Measurements from ENCODE around the gene NECAB2. TPM values are rescaled to one million over a fixed set of nuclear protein-coding genes. Genes with fewer than 3 reads are reported as not detected.

The NECAB2 gene
- total RNA-seq, 1 donor from 2014 or later, result not detected

DNA sequence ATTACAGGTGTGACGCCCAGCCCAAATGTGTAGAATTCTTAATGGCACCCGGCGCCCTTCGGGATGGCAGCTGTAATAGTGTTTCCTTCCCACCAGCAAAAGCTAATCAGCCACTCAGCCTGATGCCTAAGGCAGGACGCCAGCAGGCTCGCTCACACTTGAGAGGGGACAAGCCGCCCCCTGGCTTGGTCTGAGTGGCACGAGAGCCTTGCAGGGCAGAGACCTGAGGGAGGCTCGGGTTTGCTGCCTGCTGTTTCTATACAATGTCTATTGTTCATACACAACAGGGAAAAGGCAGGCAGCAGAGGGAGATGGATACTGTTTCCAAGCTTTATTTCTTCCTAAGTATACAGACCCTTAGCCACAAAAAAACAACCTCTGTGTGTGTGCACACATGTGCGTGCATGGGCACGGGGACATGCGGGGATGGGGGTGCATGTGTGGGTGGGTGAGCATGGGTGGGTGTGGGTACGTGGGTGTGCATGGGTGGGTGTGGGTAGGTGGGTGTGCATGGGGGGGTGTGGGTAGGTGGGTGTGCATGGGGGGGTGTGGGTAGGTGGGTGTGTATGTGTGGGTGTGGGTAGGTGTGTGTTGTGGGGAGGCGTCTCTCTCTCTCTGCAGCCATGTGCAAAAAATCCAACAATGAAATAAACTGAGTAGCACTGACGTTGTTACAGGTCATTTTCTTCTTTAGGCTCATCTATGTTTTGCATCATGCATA lies 64.6 kb downstream of the NECAB2 start:
- DNase-seq, result no peak
- Mint-ChIP-seq H3K27me3 (peaks cover 22% of the 10 kb centered on the region), H3K4me1 (peaks cover 5% of the 10 kb centered on the region), H3K36me3 (ENCODE audit: low read depth) (no peaks in the 10 kb centered on the region), H3K9me3 (peaks cover 3% of the 10 kb centered on the region), H3K4me3 (no peak overlapping the region), H3K27ac (no peak overlapping the region)
- no peak for ATAC-seq (ENCODE audit: low read depth)
- ChIA-PET POLR2A (no interaction called here), CTCF (no interaction called here)
- TF ChIP-seq, protein P1, sequence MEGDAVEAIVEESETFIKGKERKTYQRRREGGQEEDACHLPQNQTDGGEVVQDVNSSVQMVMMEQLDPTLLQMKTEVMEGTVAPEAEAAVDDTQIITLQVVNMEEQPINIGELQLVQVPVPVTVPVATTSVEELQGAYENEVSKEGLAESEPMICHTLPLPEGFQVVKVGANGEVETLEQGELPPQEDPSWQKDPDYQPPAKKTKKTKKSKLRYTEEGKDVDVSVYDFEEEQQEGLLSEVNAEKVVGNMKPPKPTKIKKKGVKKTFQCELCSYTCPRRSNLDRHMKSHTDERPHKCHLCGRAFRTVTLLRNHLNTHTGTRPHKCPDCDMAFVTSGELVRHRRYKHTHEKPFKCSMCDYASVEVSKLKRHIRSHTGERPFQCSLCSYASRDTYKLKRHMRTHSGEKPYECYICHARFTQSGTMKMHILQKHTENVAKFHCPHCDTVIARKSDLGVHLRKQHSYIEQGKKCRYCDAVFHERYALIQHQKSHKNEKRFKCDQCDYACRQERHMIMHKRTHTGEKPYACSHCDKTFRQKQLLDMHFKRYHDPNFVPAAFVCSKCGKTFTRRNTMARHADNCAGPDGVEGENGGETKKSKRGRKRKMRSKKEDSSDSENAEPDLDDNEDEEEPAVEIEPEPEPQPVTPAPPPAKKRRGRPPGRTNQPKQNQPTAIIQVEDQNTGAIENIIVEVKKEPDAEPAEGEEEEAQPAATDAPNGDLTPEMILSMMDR (IDR thresholded peaks at IDR 0.05), result no peak
- intact Hi-C loops (cut with micrococcal nuclease), result no loop called here

DNA sequence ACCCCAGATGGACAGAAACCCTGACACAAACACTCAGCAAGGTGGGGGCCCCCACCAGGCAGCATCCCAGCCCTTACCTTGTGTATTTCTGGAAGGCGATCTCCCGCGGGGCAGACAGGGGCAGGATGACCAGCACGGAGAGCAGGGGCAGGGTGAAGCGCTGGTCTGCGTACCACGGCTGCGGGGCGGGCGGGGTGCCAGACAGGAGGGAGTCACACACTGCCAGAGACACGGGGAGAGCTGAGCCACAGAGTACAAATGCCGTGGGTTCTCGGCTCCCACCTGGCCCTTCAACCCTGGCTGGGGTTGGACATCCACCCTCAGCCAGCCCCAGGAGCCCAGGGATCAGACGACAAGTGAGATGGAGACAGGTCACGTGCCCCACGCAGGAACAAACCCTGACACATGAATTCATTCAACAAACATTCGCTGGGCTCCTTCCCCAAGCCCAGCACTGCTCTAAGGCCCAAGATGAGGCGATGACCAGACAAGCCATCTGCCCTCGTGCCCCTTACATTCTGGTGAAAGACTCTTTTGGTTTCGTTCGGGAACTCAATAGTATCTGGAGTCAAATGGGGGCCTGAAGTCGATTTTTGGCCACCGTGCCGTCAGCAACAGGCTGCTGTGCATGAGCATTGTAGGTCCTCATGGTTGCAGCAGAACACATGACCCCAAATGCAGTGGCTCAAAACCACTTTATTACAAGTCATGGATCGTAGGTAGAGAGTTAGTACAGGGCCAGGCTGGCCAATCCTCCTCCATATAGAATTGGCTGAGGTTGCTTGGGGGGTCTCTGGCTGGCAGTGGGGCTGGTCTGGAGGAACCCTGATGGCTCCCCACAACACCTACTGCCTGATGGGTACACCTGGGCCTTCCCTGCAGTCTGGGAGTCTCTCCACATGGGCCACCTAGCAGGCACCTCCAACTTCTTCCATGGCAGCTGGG lies 65.5 kb downstream of the NECAB2 start:
- intact Hi-C loops (cut with micrococcal nuclease), result no loop called here
- Mint-ChIP-seq H3K27ac (no peak overlapping the region), H3K9me3 (peaks cover 3% of the 10 kb centered on the region), H3K27me3 (peaks cover 18% of the 10 kb centered on the region), H3K36me3 (ENCODE audit: low read depth) (no peaks in the 10 kb centered on the region), H3K4me1 (peaks cover 5% of the 10 kb centered on the region), H3K4me3 (no peak overlapping the region)
- no peak for ATAC-seq (ENCODE audit: low read depth)
- ChIA-PET CTCF (no interaction called here), POLR2A (no interaction called here)
- TF ChIP-seq, protein P1 (IDR thresholded peaks at IDR 0.05), result no peak
- DNase-seq, result no peak

DNA sequence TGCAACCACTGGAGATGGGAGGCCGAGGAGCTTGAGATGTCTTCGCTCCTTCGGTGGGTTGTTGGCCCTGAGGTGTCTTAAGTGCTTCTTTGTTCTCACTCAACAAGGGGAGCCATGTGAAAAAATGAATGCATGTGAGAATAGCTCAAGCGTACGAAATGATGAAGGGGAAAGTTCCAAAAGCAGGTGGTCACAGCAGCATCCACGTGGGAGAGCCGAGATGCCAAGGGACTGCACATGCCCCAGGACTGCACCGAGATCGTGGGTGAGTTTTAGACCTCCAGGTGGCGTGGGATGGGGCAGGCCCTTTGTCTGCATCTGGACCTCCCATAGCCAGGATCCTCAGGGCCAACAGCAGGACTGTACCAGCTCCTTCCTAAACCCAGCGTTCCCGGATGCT lies 66.5 kb downstream of the NECAB2 start:
- peaks cover 2% of the 10 kb centered on the region for H3K4me1 Mint-ChIP-seq
- intact Hi-C loops (cut with micrococcal nuclease), result no loop called here
- peaks cover 16% of the 10 kb centered on the region for H3K27me3 Mint-ChIP-seq
- H3K4me3 Mint-ChIP-seq, result no peak overlapping the region
- ATAC-seq (ENCODE audit: low read depth) (no peak), DNase-seq (no peak)
- CTCF ChIA-PET, result no interaction called here
- POLR2A ChIA-PET, result no interaction called here
- no peak overlapping the region for H3K27ac Mint-ChIP-seq
- no peaks in the 10 kb centered on the region for H3K36me3 Mint-ChIP-seq (ENCODE audit: low read depth)
- TF ChIP-seq, protein P1 (IDR thresholded peaks at IDR 0.05), result no peak
- peaks cover 3% of the 10 kb centered on the region for H3K9me3 Mint-ChIP-seq

DNA sequence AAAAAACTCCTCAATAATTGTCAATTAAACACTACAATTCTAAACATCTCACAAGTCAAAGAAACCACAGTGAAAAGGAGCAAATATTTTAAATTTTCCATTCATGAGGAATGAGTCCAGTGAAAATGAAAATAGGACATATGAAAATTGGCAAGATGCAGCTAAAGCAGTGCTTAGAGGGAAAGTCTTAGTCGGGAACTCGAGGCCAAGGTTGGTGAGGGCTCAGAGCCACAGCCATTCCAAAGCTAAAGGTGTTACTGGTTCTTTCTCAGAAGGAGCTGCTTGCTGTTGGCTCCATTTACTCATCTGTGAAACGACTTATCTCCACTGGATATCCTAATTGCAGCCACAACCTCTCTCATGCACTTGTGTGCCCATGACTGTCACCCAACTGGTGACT lies 68.1 kb downstream of the NECAB2 start:
- Mint-ChIP-seq H3K36me3 (ENCODE audit: low read depth) (no peaks in the 10 kb centered on the region), H3K27ac (no peak overlapping the region), H3K27me3 (peaks cover 9% of the 10 kb centered on the region), H3K4me1 (no peaks in the 10 kb centered on the region), H3K9me3 (peaks cover 3% of the 10 kb centered on the region), H3K4me3 (no peak overlapping the region)
- POLR2A ChIA-PET, result no interaction called here
- intact Hi-C loops (cut with micrococcal nuclease), result no loop called here
- ATAC-seq (ENCODE audit: low read depth) (no peak), DNase-seq (no peak)
- TF ChIP-seq, protein P1 (IDR thresholded peaks at IDR 0.05), result no peak
- CTCF ChIA-PET, result no interaction called here

DNA sequence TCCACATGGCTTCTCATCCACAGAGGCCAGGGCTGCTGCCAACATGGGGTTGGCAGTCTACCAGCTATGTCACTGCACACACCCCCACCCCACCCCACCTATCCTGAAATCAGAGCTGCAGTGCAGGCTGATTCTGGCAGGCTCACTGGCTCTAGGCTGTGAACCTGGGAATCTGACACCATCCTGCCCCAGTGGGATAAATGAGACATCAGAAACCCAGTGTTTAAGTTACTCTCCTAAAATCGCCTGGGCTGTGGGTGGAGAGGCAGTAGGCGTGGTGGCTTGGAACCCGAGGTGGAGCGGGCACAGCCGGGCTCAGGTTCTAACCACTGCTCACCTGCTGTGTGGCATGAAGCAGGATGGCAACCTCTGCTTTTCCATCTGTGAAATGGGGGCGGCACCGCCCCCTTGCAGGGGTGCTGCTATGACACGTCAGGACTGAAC lies 69.0 kb downstream of the NECAB2 start:
- ATAC-seq (ENCODE audit: low read depth) (no peak), DNase-seq (no peak)
- Mint-ChIP-seq H3K4me1 (no peaks in the 10 kb centered on the region), H3K9me3 (peaks cover 3% of the 10 kb centered on the region), H3K36me3 (ENCODE audit: low read depth) (no peaks in the 10 kb centered on the region), H3K4me3 (no peak overlapping the region), H3K27me3 (peaks cover 7% of the 10 kb centered on the region), H3K27ac (no peak overlapping the region)
- ChIA-PET POLR2A (no interaction called here), CTCF (no interaction called here)
- intact Hi-C loops (cut with micrococcal nuclease), result no loop called here
- TF ChIP-seq, protein P1 (IDR thresholded peaks at IDR 0.05), result no peak

All from activated B cell treated with CpG ODN at 0.5 μM for 24 hours (primary cell).